Measurements from ENCODE around the gene COL13A1. TPM values are rescaled to one million over a fixed set of nuclear protein-coding genes. Genes with fewer than 3 reads are reported as not detected.

COL13A1 gene
- polyA plus RNA-seq, 1 donor, result 8.7 TPM

DNA sequence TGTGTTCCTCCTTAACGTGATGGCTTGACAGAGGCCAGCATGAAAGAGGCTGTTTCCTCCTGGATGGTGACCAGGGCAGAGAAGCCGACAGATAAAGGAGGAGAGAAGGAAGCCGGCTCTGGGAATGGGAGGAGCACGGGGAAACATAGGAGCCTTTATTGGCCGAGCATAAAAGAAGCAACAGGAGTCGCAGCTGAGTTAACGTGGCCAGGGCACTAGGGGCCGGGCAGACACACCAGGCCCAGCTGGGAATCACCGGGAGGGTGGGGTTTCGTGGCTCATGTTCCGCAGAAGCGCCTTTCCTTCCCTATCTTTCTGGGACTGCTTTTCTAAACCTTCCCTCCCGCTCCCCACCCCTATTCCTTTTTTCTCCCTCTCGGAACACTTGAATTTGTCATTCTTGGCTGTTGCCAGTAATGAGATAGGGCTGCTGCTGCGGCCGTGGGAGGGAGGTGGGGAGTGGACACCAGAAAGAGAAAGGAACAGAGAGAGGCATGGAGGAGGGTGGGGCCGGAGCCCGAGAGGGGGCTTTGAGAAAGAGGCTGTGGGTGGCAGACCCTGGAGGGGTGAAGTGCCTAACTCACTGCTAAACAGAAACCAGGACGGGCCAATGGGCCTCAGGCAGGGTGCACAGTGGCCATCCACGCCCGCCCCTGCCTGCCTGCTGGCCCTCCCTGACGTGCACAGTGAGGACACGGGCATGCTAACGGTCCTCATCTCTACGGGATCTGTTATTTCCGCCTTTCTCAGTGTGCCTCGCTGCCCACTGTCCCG, 65.2 kb downstream of the COL13A1 start:
- no peak for DNase-seq (ENCODE audit: low read depth)

- DNase-seq (ENCODE audit: low read depth), result no peak
Observed at GRCh38 chr10:69867699-69868558, 66.2 kb downstream of the COL13A1 start.

DNA sequence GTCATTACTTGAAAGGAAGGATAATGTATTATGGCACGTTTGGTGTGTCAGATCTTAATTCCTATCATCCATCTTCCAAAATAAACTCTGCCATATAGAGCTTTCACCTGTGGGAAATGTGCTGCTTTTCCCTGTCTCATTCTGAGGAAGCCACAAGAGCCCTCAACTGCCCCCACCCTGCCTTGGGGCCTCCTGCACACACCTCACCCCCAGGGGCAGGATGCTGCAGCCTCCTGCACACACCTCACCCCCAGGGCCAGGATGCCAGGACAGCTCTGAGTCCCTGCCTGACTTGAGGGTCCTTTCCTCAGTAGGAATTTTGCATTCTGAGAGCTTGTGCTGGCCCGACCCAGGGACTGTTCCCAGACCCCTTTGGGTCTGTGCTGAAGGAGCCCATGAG, 67.1 kb downstream of the COL13A1 start:
- no peak for DNase-seq (ENCODE audit: low read depth)

GRCh38 chr10:69869291-69869961, 67.7 kb downstream of the COL13A1 start:
- no peak for DNase-seq (ENCODE audit: low read depth)

- DNase-seq (ENCODE audit: low read depth), result no peak
Observed at GRCh38 chr10:69870591-69870990, 68.9 kb downstream of the COL13A1 start.

DNA sequence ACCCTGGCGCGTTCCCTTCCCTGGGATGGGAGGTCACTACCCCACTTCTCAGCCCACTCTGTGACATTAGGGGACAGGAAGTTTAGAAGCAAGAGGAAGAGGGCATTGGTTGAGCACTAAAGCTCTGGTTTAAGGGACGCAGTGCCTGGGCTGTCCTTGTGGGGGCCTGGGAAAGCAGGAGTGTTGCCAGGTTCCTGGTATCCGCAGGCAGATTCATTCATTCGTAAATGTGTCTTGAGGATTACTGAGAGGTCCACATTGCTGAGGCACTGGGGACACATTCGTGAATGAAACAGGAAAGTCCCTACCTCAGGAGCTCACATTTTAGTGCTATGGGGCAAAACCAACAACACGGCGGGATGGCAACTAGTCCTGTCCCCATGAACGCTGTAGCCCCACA, 69.4 kb downstream of the COL13A1 start:
- no peak for DNase-seq (ENCODE audit: low read depth)

DNA sequence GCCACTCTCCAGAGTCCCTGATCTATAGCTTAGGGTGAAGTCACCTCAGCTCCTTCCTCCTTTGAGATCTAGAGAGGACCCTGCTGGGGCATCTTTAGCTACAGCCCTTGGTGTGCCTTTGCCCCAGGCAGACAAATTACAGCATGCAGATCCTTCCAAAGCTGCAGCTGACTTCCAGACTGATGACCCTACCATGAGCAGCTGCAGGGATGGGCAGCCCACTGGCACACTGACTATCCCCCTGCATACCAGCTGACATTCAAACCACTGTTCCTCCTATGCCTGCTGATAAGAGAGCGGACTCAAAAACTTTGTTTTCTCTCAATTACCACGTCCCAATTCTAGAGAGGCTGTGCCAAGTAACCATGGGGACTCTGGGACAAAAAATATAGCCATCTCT, 70.6 kb downstream of the COL13A1 start:
- no peak for DNase-seq (ENCODE audit: low read depth)

GRCh38 chr10:69873135-69873639, 71.5 kb downstream of the COL13A1 start:
- no peak for DNase-seq (ENCODE audit: low read depth)

GRCh38 chr10:69874449-69874848, 72.7 kb downstream of the COL13A1 start:
- no peak for DNase-seq (ENCODE audit: low read depth)

- DNase-seq (ENCODE audit: low read depth), result no peak
Observed at GRCh38 chr10:69875856-69876255, 74.2 kb downstream of the COL13A1 start.

DNA sequence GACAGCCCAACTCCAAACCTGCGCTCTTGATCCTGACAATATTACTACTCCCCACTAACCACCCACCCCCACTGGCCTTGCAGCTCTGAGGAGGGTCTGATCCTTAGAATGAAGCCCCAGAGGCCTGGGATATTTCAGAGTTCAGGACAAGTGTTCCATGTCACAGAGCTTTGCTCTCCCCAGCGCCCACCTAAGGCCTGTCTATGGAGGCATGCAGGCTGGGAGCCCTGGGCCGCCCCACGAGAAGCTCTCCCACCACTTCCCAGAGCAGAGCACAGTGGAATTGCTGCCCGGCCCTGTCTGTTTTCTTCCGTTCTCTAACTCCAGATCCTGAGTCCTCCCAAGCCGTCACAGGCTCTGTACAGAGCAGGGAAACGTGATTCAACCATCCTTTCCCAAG, 74.6 kb downstream of the COL13A1 start:
- no peak for DNase-seq (ENCODE audit: low read depth)

DNA sequence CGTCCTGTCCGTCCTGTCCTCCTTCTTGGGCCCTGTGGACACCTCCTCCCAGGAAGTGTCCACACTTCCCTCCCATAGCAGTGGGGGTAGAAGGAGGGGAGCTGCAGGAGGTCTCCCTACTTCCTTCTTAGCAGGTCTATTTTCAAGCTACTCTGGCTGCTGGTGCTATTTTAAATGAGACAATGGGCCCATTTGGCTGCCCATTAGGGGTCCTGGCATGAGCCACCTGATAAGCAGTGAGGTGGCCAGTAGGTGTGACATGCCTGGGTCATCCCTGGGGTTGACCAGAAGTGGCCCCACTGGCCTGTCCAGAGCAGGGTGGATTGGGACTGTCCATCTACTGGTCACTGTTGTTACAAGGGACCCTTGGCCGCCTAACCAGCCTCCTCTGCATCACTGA, 75.2 kb downstream of the COL13A1 start:
- DNase-seq (ENCODE audit: low read depth), result no peak

DNA sequence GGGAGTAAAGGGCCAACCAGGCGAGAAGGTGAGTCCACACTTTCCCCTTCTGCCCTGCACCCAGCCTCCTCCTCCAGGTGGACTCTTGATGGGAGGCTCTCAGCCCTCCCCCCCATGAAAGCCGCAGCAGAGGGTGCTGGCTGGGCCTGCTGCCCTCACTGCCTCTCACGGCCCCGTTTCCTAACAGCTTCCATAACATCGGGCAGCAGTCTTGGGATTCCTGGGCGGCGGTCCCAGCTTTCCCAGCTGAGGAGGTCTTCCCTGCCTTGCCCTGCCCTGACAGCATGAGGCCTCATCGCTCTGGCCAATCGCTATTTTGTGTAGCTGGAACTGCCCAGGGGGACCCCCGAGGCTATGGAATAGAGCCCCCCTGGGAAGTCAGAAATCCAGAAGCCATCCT, 76.3 kb downstream of the COL13A1 start:
- no peak for DNase-seq (ENCODE audit: low read depth)

DNA sequence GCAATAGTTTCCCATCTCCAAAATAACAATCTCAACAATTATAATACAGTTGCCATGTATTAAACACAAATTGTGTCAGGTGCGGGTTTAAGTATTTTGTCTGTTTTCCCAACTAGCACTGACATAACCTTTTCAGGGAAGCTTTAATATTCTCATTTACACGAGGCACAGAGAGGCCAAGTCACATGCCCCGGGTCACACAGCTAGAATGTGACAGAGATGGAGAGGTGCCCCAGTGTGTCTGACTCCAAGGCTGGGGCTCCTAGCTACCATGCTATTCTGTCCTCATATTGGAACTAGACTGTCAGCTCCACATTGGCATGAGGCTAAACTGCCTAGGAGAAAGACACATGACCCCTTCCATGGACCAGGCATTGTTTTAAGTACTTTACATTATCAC, 77.2 kb downstream of the COL13A1 start:
- no peak for DNase-seq (ENCODE audit: low read depth)

DNA sequence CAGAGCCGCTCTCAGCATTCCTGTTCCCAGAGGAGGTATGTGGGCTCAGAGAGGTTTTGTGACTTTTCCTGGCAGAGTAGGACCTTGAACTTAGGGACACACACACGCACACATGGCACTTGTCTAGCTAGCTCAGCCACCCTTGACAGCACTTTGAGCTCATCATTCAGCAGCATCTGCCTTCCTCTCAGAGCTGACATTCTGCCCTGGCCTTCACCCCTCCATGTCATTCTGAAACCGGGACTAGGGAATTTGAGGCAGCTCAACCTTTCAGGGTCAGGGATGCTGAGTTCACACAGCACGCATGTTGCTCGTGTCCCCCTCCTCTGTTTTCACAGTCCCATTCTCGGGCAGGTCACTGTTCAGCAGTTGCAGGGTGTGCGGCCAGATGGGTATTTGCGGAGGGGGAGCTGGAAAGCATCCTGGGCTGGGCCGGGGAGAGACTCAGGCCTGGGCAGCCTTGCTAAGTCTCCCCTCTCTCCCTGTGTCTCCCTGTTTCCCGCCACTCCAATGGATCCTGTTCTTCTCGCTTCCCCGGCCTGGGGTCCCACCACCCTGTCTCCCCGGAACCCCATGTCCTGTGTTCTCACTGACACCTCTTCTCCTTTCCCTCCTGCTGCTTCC, 78.0 kb downstream of the COL13A1 start:
- DNase-seq (ENCODE audit: low read depth), result no peak

GRCh38 chr10:69880301-69881081, 78.8 kb downstream of the COL13A1 start:
- DNase-seq (ENCODE audit: low read depth), result no peak

GRCh38 chr10:69881202-69881601, 79.5 kb downstream of the COL13A1 start:
- DNase-seq (ENCODE audit: low read depth), result no peak

GRCh38 chr10:69883310-69884023, 81.8 kb downstream of the COL13A1 start:
- no peak for DNase-seq (ENCODE audit: low read depth)

DNA sequence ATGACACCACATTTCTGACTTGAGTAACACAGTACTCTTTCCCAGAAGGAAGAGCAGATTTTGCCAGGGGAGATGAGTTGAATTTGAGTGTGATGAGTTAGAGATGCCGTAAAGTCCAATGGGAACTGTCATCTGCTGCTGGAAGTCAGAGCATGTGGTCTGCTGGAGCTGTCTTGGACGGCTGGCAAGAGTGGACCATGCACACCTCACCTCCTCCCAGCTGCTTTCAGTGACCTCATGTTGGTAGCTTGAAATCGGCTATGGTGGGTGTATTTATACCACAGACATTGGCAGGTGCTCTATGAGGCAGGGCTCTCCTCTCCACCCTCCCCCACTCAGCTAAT, 82.3 kb downstream of the COL13A1 start:
- DNase-seq (ENCODE audit: low read depth), result no peak

DNA sequence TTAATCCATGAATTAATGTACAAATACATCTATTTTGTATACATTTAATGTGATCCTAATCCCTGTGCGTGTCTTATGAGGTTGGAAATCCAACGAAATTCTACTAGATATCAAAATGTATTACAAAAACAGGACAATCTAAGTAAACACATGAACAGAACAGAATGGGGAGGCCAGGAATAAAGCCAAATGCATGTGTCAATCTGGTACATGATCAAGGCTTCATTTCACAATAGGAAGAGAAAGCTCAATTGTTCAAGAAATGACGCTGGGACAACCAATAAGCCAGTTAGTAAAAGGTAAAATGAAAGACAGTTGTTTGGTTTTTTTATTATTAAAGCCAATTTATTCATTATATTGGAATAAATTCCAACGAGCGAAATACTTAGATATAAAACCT, 83.0 kb downstream of the COL13A1 start:
- no peak for DNase-seq (ENCODE audit: low read depth)

Data from forelimb muscle (tissue), 1 donor.